ENCODE data around the gene C19orf25.
A peak's percentile ranks its signal among the peaks of the same experiment; 100 is the strongest.
"Not testable (repeated sequence)": the region's sequence is repeated elsewhere in the genome, so short reads cannot be mapped to it uniquely, and the experiment has no call there.

The C19orf25 gene

DNA sequence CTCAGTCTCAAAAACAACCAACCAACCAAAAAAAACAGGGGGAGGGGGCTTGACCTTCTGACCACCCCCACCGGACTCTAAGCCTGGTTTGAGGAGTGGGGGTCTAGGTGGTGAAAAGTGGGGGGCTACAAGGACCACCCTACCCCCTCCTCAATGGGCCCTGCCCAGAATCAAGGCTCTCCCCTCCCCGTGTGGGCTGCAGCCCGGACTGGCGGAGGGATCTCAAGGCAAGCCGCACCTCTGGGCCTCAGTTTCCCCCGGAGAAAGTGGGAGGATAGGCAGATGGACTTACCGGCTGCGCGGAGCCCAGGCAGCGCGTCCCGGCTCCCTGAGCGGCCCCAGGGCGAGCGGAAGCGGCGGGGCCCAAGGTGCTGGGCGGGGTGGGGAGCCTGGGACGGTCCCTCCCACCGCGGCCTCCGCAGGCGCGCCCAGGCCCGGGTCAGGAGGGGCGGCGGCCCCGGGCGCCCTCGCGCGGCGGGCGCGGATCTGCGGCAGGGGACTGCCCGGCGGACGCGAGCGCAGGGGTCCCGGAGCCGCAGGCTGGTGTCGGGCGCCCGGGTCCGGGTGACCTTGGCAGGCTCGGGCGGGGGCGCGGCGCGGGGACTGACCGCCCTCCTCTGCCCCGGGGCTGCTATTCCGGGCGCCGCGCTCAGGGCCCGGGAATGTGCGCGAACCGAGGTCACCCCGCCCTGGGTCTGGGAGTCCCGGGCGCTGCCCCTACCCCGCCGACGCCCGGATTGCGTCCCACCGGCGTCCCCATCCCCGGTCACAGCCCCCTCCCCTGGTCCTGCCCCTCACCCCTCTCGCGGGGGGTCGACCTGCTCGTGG, 33.9 kb upstream of the C19orf25 start, which contains the start of gene ADAMTSL5:
Gene ADAMTSL5 (minus strand): TSS at position 349 of the 828 bp plus-strand sequence. CDS start 2,076 bp downstream, outside the sequence.
- peak; percentile 56 for DNase-seq (ENCODE audit: low read depth)

DNA sequence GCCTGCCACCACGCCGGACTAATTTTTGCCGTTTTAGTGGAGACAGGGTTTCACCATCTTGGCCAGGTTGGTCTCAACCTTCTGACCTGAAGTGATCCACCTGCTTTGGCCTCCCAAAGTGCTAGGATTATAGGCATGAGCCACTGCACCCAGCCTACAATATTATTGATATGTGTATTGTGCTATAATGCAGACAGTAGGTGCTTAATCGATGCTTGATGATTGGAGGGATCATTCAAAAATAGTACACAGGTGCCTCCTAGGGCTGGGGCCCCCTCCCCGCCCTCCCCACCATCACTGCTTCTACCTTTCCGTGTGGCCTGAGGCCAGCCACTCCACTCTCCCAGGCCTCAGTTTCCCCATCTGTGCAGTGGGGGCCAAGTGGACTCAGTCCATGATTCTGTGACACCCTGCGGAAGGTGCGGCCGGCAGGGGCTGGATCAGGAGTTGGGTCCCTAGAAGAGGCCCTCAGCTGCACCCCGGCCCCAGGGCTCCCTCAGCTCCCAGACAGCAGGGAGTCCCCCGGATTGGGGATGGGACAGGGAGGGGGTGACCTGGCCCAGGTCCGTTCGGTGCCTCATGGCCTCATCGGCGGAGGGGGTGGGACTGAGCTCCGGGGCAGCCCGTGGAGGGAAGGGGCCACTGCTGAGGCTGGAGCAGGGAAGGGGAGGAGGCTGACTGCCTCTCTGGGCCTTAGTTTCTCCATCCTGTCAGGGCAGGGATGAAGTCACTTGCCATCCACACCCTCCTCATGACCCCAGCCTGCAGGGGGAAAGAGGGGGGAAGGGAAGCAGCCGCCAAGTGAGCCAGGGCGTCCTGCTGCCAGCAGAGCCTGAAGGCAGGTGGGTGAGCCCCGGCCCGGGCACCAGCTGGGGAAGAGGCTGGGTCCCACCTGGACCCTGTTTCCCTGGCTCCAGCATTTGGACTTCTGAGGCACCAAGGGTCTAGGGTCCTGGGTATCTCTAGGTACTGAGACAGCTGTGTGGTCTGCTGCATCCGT, 32.6 kb upstream of the C19orf25 start:
- no peak for DNase-seq (ENCODE audit: low read depth)

DNA sequence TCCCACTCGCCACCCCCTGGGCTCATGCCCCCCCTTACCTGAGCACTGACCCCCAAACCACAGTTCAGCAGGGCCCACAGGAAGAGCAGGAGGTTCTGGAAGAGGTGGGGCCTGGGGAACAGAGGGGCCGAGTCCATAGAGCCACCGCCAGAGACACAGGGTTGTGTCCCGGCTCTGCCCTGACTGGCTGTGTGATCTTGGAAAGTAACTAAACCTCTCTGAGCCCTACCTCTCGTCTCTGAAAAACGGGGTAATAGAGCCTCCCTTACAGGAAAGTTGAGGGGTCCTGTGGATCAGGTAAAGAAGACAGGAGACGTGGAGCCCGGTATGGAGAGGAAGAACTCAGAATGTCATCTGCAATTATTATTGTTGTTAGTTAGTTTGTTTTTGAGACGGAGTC, 31.8 kb upstream of the C19orf25 start:
- DNase-seq (ENCODE audit: low read depth) = no peak

DNA sequence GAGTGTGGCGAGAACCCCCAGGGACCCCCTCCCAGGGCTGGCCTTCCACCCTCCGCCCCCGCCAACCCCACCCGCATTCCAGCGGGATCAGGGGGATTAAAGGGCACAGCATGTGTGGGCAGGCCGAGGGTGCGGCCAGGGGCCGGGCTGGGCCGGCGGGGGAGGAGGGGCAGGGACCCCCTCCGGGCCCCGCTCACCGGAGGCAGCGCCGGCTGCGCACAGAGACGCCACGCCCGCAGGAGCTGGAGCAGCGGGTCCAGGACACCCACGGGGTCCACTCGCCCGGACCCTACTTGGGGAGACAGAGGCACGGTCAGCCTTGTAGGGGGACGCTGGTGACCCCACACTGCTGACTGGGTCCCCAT, 31.4 kb upstream of the C19orf25 start:
- DNase-seq (ENCODE audit: low read depth) = no peak

- no peak for DNase-seq (ENCODE audit: low read depth)
These were observed 30.8 kb upstream of the C19orf25 start for GRCh38 chr19:1509602-1510441.

GRCh38 chr19:1508507-1508856, 29.5 kb upstream of the C19orf25 start:
- DNase-seq (ENCODE audit: low read depth) = no peak

GRCh38 chr19:1507763-1508506, 28.9 kb upstream of the C19orf25 start:
- peak; percentile 95 for DNase-seq (ENCODE audit: low read depth)

DNA sequence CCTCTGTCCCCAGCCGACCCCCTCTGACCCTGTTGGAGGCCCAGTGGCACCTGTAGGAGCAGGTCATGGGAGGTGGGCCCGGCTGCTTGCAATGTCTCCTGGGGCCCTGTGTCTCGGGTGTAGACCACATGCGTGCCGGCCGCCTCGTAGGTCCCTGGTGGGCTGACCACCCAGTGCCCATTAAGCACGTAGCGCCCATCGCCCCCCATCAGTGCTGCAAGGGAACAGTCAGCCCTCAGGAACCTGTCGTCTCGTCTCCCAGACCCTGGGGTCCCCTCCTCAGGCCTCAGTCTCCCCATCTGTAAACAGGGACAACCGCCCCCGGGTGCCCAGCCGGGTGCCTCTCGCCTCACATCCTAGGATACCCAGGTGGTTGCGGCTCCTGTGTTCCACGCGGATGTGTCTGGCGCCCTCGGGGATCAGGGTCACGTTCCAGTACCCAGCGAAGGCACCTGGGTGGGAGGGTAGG, 28.2 kb upstream of the C19orf25 start:
- no peak for DNase-seq (ENCODE audit: low read depth)

DNA sequence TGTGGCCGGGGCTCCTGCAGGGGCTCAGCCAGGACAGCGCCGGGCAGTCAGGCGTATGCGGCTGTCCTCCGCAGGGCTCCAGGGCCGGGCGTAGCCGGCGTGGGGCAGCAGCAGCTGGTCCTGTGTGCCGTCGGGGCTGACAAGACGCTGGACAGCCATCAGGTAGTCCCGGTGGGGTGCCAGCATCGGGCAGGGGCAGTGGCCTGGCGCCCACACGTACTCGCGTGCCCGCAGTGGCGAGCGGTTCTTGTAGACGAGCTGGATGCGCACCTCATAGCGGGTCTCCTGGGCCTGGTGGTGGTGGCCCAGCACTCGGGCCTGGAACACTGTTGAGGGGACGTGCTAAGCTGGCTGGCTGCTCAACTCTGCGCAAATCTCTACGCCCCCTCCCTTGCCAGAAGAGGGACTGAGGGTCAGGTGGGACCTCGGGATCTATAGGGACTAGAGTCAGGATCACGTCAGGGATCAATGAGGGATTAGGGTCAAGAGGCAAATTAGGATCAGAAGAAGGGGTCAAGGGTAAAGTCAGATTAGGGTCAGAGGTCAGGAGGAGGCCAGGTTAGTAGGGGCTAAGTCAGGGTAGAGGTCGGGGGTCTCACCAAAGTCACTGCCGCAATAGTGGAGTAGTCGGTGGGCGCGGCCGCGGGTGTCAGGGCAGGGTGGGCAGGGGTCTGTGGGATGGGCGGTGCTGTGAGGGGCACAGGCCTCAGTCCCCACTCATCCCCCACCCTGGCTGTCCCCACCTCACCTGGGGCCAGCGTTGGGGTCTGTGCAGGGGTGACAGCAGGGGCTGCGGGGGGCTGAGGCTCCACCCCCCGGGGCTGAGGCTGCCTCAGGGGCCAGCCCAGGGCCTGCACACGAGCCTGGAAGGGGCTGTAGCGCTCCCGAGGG, 27.2 kb upstream of the C19orf25 start:
- no peak for DNase-seq (ENCODE audit: low read depth)

DNA sequence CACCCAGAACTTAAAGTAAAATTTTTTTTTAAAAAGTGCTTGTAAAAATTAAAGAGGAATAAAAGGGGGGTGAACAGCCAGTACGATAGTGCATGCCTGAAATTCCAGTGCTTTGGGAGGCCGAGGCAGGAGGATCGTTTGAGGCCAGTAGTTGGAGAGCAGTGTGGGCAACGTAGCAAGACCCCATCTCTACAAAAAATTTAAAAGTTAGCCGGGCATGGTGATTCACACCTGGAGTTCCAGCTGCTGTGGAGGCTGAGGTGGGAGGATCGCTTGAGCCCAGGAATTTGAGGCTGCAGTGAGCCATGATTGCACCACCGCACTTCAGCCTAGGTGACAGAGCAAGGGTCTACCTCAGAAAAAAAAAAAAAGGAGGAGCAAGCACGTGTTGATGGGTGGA, 26.0 kb upstream of the C19orf25 start:
- DNase-seq (ENCODE audit: low read depth) = no peak

DNA sequence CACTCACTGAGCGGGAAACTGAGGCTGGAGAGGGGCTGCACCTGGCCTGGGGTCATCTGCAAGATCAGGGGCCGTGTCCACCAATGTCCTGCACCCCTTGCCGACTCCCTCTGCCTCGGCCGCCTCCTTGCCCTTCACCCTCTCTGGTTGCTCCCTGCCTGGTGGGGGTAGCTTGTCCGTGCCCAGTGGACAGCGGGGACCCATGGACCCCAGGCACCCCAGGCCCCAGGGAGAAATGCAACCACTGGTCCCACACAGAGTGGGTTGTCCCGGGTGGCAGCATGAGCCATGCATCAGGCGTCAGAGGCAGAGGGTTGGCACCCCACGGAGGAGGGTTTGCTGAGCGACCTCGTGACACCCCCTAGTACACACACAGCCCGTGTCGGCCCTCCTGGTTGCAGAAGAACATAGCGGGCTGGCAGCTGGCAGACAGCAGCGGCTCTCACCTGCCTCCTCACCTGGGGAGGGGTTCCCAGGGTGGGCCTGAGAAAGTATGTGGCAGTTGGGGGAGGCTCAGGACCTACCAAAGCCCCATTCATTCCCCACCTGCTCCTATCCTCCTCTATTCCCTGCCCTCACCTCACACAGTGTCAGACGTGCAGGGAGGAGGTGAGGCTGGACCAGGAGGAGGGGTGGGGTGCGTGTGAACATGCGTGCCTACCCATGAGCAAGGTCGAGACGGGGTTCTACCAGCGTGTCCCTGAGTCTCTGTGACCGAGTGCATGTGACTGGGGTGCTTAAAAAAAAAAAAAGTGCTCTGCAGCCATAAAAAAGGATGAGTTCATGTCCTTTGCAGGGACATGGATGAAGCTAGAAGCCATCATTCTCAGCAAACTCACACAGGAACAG, 25.1 kb upstream of the C19orf25 start:
- DNase-seq (ENCODE audit: low read depth) = no peak

GRCh38 chr19:1503089-1503924, 24.3 kb upstream of the C19orf25 start:
- DNase-seq (ENCODE audit: low read depth) = peak; percentile 38

DNA sequence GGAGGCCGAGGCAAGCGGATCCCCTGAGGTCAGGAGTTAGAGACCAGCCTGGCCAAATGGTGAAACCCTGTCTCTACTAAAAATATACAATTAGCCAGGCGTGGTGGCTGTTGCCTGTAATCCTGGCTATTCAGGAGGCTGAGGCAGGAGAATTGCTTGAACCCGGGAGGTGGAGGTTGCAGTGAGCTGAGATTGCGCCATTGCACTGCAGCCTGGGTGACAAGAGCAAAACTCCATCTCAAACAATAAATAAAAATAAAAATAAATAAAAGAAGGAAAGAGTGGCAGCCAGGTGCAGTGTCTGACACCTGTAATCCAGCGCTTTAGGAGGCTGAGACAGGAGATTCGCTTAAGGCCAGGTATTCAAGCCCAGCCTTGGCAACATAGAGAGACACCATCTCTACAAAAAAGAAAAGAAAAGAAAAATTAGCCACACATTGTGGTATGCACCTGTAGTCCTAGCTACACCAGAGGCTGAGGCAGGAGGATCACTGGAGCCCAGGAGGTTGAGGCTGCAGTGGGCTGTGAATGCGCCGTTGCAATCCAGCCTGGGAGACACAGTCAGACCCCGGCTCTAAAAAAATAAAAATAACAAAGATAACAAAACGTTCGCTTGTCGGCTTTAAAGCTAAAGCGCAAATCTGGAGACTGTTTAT, 23.5 kb upstream of the C19orf25 start:
- DNase-seq (ENCODE audit: low read depth) = no peak

DNA sequence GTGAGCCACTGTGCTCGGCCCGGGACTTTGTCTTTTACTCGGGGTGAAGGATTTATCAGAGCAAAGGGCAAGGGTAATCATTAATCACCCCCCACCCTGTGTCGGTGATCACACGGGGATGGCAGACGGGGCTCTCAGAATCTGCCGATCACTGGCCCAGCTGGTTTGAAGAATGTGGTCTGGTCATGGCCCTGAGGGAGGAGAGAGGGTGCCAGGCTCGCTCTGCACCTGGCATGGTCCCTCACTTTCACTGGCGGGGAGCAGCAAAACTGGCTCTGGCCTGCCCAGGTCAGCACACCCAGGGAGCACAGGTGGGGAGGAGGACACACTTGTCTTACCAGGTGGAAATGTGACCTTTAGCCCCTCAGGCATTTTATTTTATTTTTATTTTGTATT, 22.2 kb upstream of the C19orf25 start:
- no peak for DNase-seq (ENCODE audit: low read depth)

- not testable (repeated sequence) for DNase-seq (ENCODE audit: low read depth)
These were observed 20.2 kb upstream of the C19orf25 start for GRCh38 chr19:1499231-1499630.

DNA sequence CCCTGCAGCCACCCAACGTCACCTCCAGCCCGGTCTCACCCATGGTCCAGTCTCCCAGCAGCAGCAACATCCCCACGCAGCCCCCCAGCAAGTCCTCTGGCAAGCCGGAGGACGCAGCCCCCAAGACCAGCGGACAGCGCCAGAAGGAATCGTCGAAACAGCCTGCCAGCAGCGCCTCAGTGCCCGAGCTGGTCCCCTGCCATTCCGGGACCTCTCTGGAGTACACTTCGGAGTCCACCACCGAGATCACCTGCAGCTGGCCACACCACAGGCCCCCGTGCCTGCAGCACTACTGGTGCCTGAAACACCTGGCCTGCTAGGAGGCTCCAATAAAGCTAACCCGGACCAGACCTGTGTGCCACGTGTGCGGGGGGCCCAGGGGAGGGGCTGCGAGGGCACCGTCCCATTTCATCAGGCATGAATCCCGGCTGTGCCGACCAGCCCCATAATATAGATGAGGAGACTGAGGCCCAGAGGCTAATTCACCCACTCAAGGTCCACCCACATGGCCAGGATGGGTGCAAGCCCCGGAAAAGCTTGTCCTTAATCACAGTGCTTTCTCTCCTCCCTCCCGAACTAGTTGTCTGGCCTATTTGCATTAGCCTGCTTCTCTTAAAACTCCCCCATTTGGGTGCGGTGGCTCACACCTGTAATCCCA, 18.7 kb upstream of the C19orf25 start:
- no peak for DNase-seq (ENCODE audit: low read depth)
